ENCODE measurements around the gene XPO1. TPM values are rescaled to one million over a fixed set of nuclear protein-coding genes. Genes with fewer than 3 reads are reported as not detected.
A peak's percentile ranks its signal among the peaks of the same experiment; 100 is the strongest.

The XPO1 gene
- polyA plus RNA-seq, 3 donors: 19.0 to 36.4 (median 20.9) TPM

GRCh38 chr2:61465045-61465444 lies 73.1 kb downstream of the XPO1 start:
- H3K4me2 ChIP-seq (replicated peaks; ENCODE audit: extremely low read depth, low read length, poor library complexity, severe bottlenecking): no peak overlapping the region
- DNase-seq: no peak
- no peak overlapping the region for H3K4me3 ChIP-seq (replicated peaks in 1 of 3; ENCODE audit: low read depth in 2 of 3, low read length in 3 of 3)
- 100% methylated on average over 2 of the region's 3 CpGs for WGBS (ENCODE audit: insufficient coverage)
- H3K27me3 Mint-ChIP-seq (ENCODE audit: low read depth in 3 of 3): peaks cover 0 to 2% (median 0%) of the 10 kb centered on the region in 3 donors
- H3K9ac ChIP-seq (ENCODE audit: insufficient read depth, low read length, poor library complexity, severe bottlenecking): no peak overlapping the region
- H4K20me1 ChIP-seq (ENCODE audit: insufficient read depth, low read length): peaks cover 77% of the 10 kb centered on the region
- H3K27ac ChIP-seq (ENCODE audit: low read depth in 1 of 2, low read length in 2 of 2): no peak overlapping the region
- H3K36me3 Mint-ChIP-seq: peaks cover 2 to 23% of the 10 kb centered on the region in 2 donors
- peaks cover 0 to 2% (median 0%) of the 10 kb centered on the region in 7 donors for H3K9me3 Mint-ChIP-seq
- H3K27me3 ChIP-seq (ENCODE audit: control insufficient read depth in 2 of 2, insufficient read depth in 2 of 2, low read length in 2 of 2): no peaks in the 10 kb centered on the region
- no peak overlapping the region for H3K27ac Mint-ChIP-seq
- no peaks in the 10 kb centered on the region for H3K9me3 ChIP-seq (replicated peaks in 1 of 2; ENCODE audit: control insufficient read depth in 1 of 2, insufficient read depth in 1 of 2, low read length in 2 of 2)
- peaks cover 12 to 19% of the 10 kb centered on the region in 2 donors for H3K4me1 ChIP-seq (ENCODE audit: control insufficient read depth in 1 of 2, insufficient read depth in 2 of 2, low read length in 2 of 2)
- no peak overlapping the region for H2AFZ ChIP-seq (ENCODE audit: insufficient read depth, low read depth, low read length, poor library complexity, severe bottlenecking)
- peaks cover 30% of the 10 kb centered on the region for H3K4me1 Mint-ChIP-seq
- intact Hi-C loops (cut with micrococcal nuclease): no loop called here
- peaks cover 3 to 6% of the 10 kb centered on the region in 2 donors for H3K36me3 ChIP-seq (replicated peaks in 1 of 2; ENCODE audit: control insufficient read depth in 1 of 2, insufficient read depth in 2 of 2, low read length in 2 of 2)
- no peak overlapping the region for H3K4me3 Mint-ChIP-seq
- TF ChIP-seq, protein P1, sequence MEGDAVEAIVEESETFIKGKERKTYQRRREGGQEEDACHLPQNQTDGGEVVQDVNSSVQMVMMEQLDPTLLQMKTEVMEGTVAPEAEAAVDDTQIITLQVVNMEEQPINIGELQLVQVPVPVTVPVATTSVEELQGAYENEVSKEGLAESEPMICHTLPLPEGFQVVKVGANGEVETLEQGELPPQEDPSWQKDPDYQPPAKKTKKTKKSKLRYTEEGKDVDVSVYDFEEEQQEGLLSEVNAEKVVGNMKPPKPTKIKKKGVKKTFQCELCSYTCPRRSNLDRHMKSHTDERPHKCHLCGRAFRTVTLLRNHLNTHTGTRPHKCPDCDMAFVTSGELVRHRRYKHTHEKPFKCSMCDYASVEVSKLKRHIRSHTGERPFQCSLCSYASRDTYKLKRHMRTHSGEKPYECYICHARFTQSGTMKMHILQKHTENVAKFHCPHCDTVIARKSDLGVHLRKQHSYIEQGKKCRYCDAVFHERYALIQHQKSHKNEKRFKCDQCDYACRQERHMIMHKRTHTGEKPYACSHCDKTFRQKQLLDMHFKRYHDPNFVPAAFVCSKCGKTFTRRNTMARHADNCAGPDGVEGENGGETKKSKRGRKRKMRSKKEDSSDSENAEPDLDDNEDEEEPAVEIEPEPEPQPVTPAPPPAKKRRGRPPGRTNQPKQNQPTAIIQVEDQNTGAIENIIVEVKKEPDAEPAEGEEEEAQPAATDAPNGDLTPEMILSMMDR (IDR thresholded peaks at IDR 0.05): no peak
- H3K79me2 ChIP-seq (ENCODE audit: insufficient read depth, low read length): peaks cover 100% of the 10 kb centered on the region

- no peak for DNase-seq
- Histone ChIP-seq H3K4me1 (ENCODE audit: control insufficient read depth in 1 of 2, insufficient read depth in 2 of 2, low read length in 2 of 2) (peaks cover 5 to 8% of the 10 kb centered on the region in 2 donors), H3K4me2 (replicated peaks; ENCODE audit: extremely low read depth, low read length, poor library complexity, severe bottlenecking) (no peak overlapping the region), H4K20me1 (ENCODE audit: insufficient read depth, low read length) (peaks cover 88% of the 10 kb centered on the region), H2AFZ (ENCODE audit: insufficient read depth, low read depth, low read length, poor library complexity, severe bottlenecking) (no peak overlapping the region), H3K27me3 (ENCODE audit: control insufficient read depth in 2 of 2, insufficient read depth in 2 of 2, low read length in 2 of 2) (no peaks in the 10 kb centered on the region), H3K79me2 (ENCODE audit: insufficient read depth, low read length) (peaks cover 100% of the 10 kb centered on the region), H3K27ac (ENCODE audit: low read depth in 1 of 2, low read length in 2 of 2) (no peak overlapping the region), H3K4me3 (replicated peaks in 1 of 3; ENCODE audit: low read depth in 2 of 3, low read length in 3 of 3) (no peak overlapping the region), H3K36me3 (replicated peaks in 1 of 2; ENCODE audit: control insufficient read depth in 1 of 2, insufficient read depth in 2 of 2, low read length in 2 of 2) (peaks cover 3 to 9% of the 10 kb centered on the region in 2 donors), H3K9me3 (replicated peaks in 1 of 2; ENCODE audit: control insufficient read depth in 1 of 2, insufficient read depth in 1 of 2, low read length in 2 of 2) (no peaks in the 10 kb centered on the region), H3K9ac (ENCODE audit: insufficient read depth, low read length, poor library complexity, severe bottlenecking) (no peak overlapping the region)
- Mint-ChIP-seq H3K4me1 (peaks cover 27% of the 10 kb centered on the region), H3K9me3 (peaks cover 0 to 2% (median 0%) of the 10 kb centered on the region in 7 donors), H3K27ac (peak overlapping the region in 2 of 7 donors; percentile 37 to 66), H3K27me3 (ENCODE audit: low read depth in 3 of 3) (peaks cover 0 to 2% (median 0%) of the 10 kb centered on the region in 3 donors), H3K4me3 (no peak overlapping the region), H3K36me3 (peaks cover 2 to 23% of the 10 kb centered on the region in 2 donors)
- TF ChIP-seq, protein P1 (IDR thresholded peaks at IDR 0.05): no peak
- 83% methylated on average over 1 of the region's 7 CpGs for WGBS (ENCODE audit: insufficient coverage)
- intact Hi-C loops (cut with micrococcal nuclease): no loop called here
Observed at GRCh38 chr2:61463769-61464475, 74.2 kb downstream of the XPO1 start.
